Thyroid gland (tissue), 4 donors: Measurements from ENCODE around the gene HSF2BP. TPM values are rescaled to one million over a fixed set of nuclear protein-coding genes. Genes with fewer than 3 reads are reported as not detected.

Experiments
- DNase-seq, 2 donors: peaks; one replicate each; pipeline ENCODE4 v3.0.0-alpha.2; 2019
- H3K27ac ChIP-seq, 3 donors: fragments of 200-600 bp; sonication (generic); 1 replicate in 2 of 3; 2 replicates in 1 of 3; pipeline ENCODE4 v1.5.1; 2016 to 2019; ENCODE audit warnings: mild to moderate bottlenecking in 1 of 3, moderate library complexity in 1 of 3
- H3K27me3 ChIP-seq: fragments of 200-600 bp; sonication (generic); one replicate; pipeline ENCODE4 v1.5.1; 2019
- H3K36me3 ChIP-seq, 2 donors: fragments of 200-600 bp; sonication (generic); one replicate each; pipeline ENCODE4 v1.5.1; 2016 to 2019
- H3K4me1 ChIP-seq, 2 donors: fragments of 200-600 bp; sonication (generic); one replicate each; pipeline ENCODE4 v1.5.1; 2017 to 2019
- H3K4me3 ChIP-seq, 3 donors: fragments of 200-600 bp; sonication (generic); replicated peaks in 1 of 3; 1 replicate in 2 of 3; 2 replicates in 1 of 3; pipeline ENCODE4 v1.5.1; 2016; ENCODE audit warnings: mild to moderate bottlenecking in 1 of 3
- H3K9me3 ChIP-seq: fragments of 200-600 bp; sonication (generic); one replicate; pipeline ENCODE4 v1.5.1; 2017
- CTCF ChIP-seq, 6 experiments: fragments of 200-600 bp in 3 of 6; fragments of 450-650 bp in 3 of 6; sonication (generic) in 3 of 6; IDR thresholded peaks; one replicate each; pipeline ENCODE4 v1.5.1; 2016 to 2019; ENCODE audit warnings: antibody characterized with exemption in 6 of 6, mild to moderate bottlenecking in 2 of 6, inconsistent platforms in 1 of 6, moderate library complexity in 1 of 6
- POLR2A ChIP-seq, 2 donors: fragments of 450-650 bp; IDR thresholded peaks; one replicate each; pipeline ENCODE4 v1.6.1; 2017; ENCODE audit warnings: antibody characterized with exemption in 2 of 2, mild to moderate bottlenecking in 2 of 2, moderate library complexity in 1 of 2
- WGBS, 2 donors: methylation state at CpG; one replicate each; pipeline ENCODE4 v1.1.5; 2017; 5-methylcytosine and 5-hydroxymethylcytosine counted together
- intact Hi-C: fragments of 100-400 bp; cut with DNase I; formaldehyde crosslinking; loops from one replicate; pipeline ENCODE4 v1.15.1; 2023
- total RNA-seq, 4 donors: library from RNA; depleted of rRNA; stranded (reverse); fragments of >200 nt; gene quantifications; one replicate each; pipeline ENCODE4 v1.2.3, GENCODE V29; 2016

HSF2BP gene
- total RNA-seq, 4 donors from 2014 or later, result 0.33 to 1.2 (median 0.84) TPM

- DNase-seq, result no peak
- Histone ChIP-seq H3K4me1 (no peaks in the 10 kb centered on the region), H3K4me3 (no peak overlapping the region), H3K27me3 (no peaks in the 10 kb centered on the region), H3K27ac (no peak overlapping the region), H3K9me3 (no peaks in the 10 kb centered on the region), H3K36me3 (peaks cover 7 to 26% of the 10 kb centered on the region in 2 donors)
- intact Hi-C loops, result no loop called here
- TF ChIP-seq CTCF (IDR thresholded peaks at IDR 0.05) (no peak), POLR2A (IDR thresholded peaks at IDR 0.05) (no peak)
- WGBS, 2 donors, result 92 to 98% methylated on average over 17 of the region's 17 CpGs
These were observed 36.9 kb upstream of the HSF2BP start for GRCh38 chr21:43696214-43696613.

GRCh38 chr21:43694437-43695079 lies 35.3 kb upstream of the HSF2BP start:
- Histone ChIP-seq H3K9me3 (no peaks in the 10 kb centered on the region), H3K4me3 (no peak overlapping the region), H3K27ac (no peak overlapping the region), H3K4me1 (no peaks in the 10 kb centered on the region), H3K36me3 (peaks cover 7 to 40% of the 10 kb centered on the region in 2 donors), H3K27me3 (no peaks in the 10 kb centered on the region)
- 92 to 93% methylated on average over 27 of the region's 27 CpGs for WGBS, 2 donors
- no peak for TF ChIP-seq CTCF (IDR thresholded peaks at IDR 0.05)
- no peak for TF ChIP-seq POLR2A (IDR thresholded peaks at IDR 0.05)
- no peak for DNase-seq
- intact Hi-C loops, result no loop called here

GRCh38 chr21:43693981-43694380 lies 34.7 kb upstream of the HSF2BP start:
- intact Hi-C loops, result no loop called here
- TF ChIP-seq CTCF (IDR thresholded peaks at IDR 0.05) (no peak), POLR2A (IDR thresholded peaks at IDR 0.05) (no peak)
- Histone ChIP-seq H3K36me3 (peaks cover 10 to 46% of the 10 kb centered on the region in 2 donors), H3K4me1 (no peaks in the 10 kb centered on the region), H3K27me3 (no peaks in the 10 kb centered on the region), H3K27ac (no peak overlapping the region), H3K9me3 (no peaks in the 10 kb centered on the region), H3K4me3 (no peak overlapping the region)
- no peak for DNase-seq
- 96% methylated on average over 23 of the region's 23 CpGs for WGBS, 2 donors

- Histone ChIP-seq H3K36me3 (peaks cover 21 to 53% of the 10 kb centered on the region in 2 donors), H3K4me3 (no peak overlapping the region), H3K9me3 (no peaks in the 10 kb centered on the region), H3K27ac (no peak overlapping the region), H3K4me1 (no peaks in the 10 kb centered on the region), H3K27me3 (no peaks in the 10 kb centered on the region)
- no peak for DNase-seq
- TF ChIP-seq POLR2A (IDR thresholded peaks at IDR 0.05), result no peak
- TF ChIP-seq CTCF (IDR thresholded peaks at IDR 0.05), result no peak
- intact Hi-C loops, result no loop called here
- 96 to 97% methylated on average over 6 to 8 of the region's 8 CpGs for WGBS, 2 donors
These were observed 33.7 kb upstream of the HSF2BP start for GRCh38 chr21:43692949-43693348.

- intact Hi-C loops, result no loop called here
- TF ChIP-seq CTCF (IDR thresholded peaks at IDR 0.05), result no peak
- no peak for TF ChIP-seq POLR2A (IDR thresholded peaks at IDR 0.05)
- H3K4me3 ChIP-seq, result no peak overlapping the region
- no peak overlapping the region for H3K27ac ChIP-seq
- H3K9me3 ChIP-seq, result no peaks in the 10 kb centered on the region
- no peaks in the 10 kb centered on the region for H3K4me1 ChIP-seq
- no peaks in the 10 kb centered on the region for H3K27me3 ChIP-seq
- H3K36me3 ChIP-seq, result peaks cover 32 to 64% of the 10 kb centered on the region in 2 donors
- DNase-seq, result no peak
- WGBS, 2 donors, result 91 to 96% methylated on average over 10 of the region's 10 CpGs
These were observed 32.5 kb upstream of the HSF2BP start for GRCh38 chr21:43691801-43692200.
